WTC11 (cell line): ENCODE results near the gene APELA. TPM values are rescaled to one million over a fixed set of nuclear protein-coding genes. Genes with fewer than 3 reads are reported as not detected.

Experiments
- ATAC-seq: fragments of 200-7000 bp; cut with Tn5 transposase; 2 replicates; pipeline ENCODE4 v1.10.0; 2021; ENCODE audit warnings: mild to moderate bottlenecking, moderate library complexity
- CTCF ChIA-PET: fragments of 300-600 bp; sonication (Branson Sonifier 250); formaldehyde crosslinking; loops from one replicate; lab custom pipeline; 2021; ENCODE audit warnings: antibody characterized with exemption; lab: Charles Lee
- POLR2A ChIA-PET: fragments of 350-600 bp; sonication (Branson Sonifier 250); formaldehyde crosslinking; loops from one replicate; lab custom pipeline; 2021; ENCODE audit warnings: antibody characterized with exemption; lab: Charles Lee
- DNase-seq: peaks from one replicate; pipeline ENCODE4 v3.0.0; 2021; ENCODE audit warnings: low spot score
- H3K27ac Mint-ChIP-seq: 2 replicates; pipeline ENCODE4 v1.8.0; 2021; ENCODE audit warnings: mixed read lengths
- H3K27me3 Mint-ChIP-seq: 2 replicates; pipeline ENCODE4 v1.8.0; 2021; ENCODE audit warnings: low read depth, mild to moderate bottlenecking, moderate library complexity, mixed read lengths
- H3K36me3 Mint-ChIP-seq: 2 replicates; pipeline ENCODE4 v1.8.0; 2021; ENCODE audit warnings: mixed read lengths
- H3K4me1 Mint-ChIP-seq: 2 replicates; pipeline ENCODE4 v1.8.0; 2022; ENCODE audit warnings: mixed read lengths
- H3K4me3 Mint-ChIP-seq: 2 replicates; pipeline ENCODE4 v1.8.0; 2021; ENCODE audit warnings: mild to moderate bottlenecking, moderate library complexity, mixed read lengths
- H3K9me3 Mint-ChIP-seq: 2 replicates; pipeline ENCODE4 v1.8.0; 2021; ENCODE audit warnings: mixed read lengths
- CREB1 ChIP-seq: sonication (generic); formaldehyde crosslinking; IDR thresholded peaks from 2 replicates; pipeline ENCODE4 v1.8.0; 2023; ENCODE audit warnings: mild to moderate bottlenecking, missing genetic modification reagents
- CREM ChIP-seq: sonication (generic); formaldehyde crosslinking; IDR thresholded peaks from 2 replicates; pipeline ENCODE4 v1.8.1; 2022; ENCODE audit warnings: mild to moderate bottlenecking, missing genetic modification reagents, moderate library complexity
- ETV6 ChIP-seq: sonication (generic); formaldehyde crosslinking; IDR thresholded peaks from 2 replicates; pipeline ENCODE4 v1.8.1; 2022; ENCODE audit warnings: mild to moderate bottlenecking, missing genetic modification reagents
- FOXK1 ChIP-seq: sonication (generic); formaldehyde crosslinking; IDR thresholded peaks from 2 replicates; pipeline ENCODE4 v1.8.0; 2022; ENCODE audit warnings: mild to moderate bottlenecking, moderate library complexity, missing genetic modification reagents
- GABPB1 ChIP-seq: sonication (generic); formaldehyde crosslinking; IDR thresholded peaks from 2 replicates; pipeline ENCODE4 v1.8.1; 2023; ENCODE audit warnings: mild to moderate bottlenecking, missing genetic modification reagents
- MLX ChIP-seq: sonication (generic); formaldehyde crosslinking; IDR thresholded peaks from 2 replicates; pipeline ENCODE4 v1.8.1; 2023; ENCODE audit warnings: mild to moderate bottlenecking, missing genetic modification reagents, moderate library complexity
- NFATC4 ChIP-seq: fragments of 250-450 bp; sonication (Bioruptor Pico); IDR thresholded peaks from 2 replicates; pipeline ENCODE4 v1.9.0; 2021; ENCODE audit warnings: mild to moderate bottlenecking
- NR3C1 ChIP-seq: sonication (generic); formaldehyde crosslinking; conservative IDR thresholded peaks from 2 replicates; pipeline ENCODE4 v1.8.1; 2023; ENCODE audit warnings: low read depth, mild to moderate bottlenecking, missing genetic modification reagents
- OVOL2 ChIP-seq: fragments of 250-450 bp; sonication (Bioruptor Pico); IDR thresholded peaks from 2 replicates; pipeline ENCODE4 v1.9.0; 2021; ENCODE audit warnings: mild to moderate bottlenecking, borderline replicate concordance
- RORB ChIP-seq: fragments of 250-450 bp; sonication (Bioruptor Pico); IDR thresholded peaks from 2 replicates; pipeline ENCODE4 v1.9.0; 2021; ENCODE audit warnings: mild to moderate bottlenecking
- SP1 ChIP-seq: sonication (generic); formaldehyde crosslinking; conservative IDR thresholded peaks from 2 replicates; pipeline ENCODE4 v1.8.1; 2022; ENCODE audit warnings: missing genetic modification reagents
- TEAD1 ChIP-seq: sonication (generic); formaldehyde crosslinking; IDR thresholded peaks from 2 replicates; pipeline ENCODE4 v1.8.0; 2022; ENCODE audit warnings: mild to moderate bottlenecking, missing genetic modification reagents
- TEAD4 ChIP-seq: sonication (generic); formaldehyde crosslinking; IDR thresholded peaks from 2 replicates; pipeline ENCODE4 v1.8.0; 2022; ENCODE audit warnings: mild to moderate bottlenecking, missing genetic modification reagents
- USF2 ChIP-seq: sonication (generic); formaldehyde crosslinking; IDR thresholded peaks from 2 replicates; pipeline ENCODE4 v1.8.1; 2023; ENCODE audit warnings: mild to moderate bottlenecking, missing genetic modification reagents, moderate library complexity
- ZNF138 ChIP-seq: sonication (generic); formaldehyde crosslinking; conservative IDR thresholded peaks from 2 replicates; pipeline ENCODE4 v1.8.1; 2022; ENCODE audit warnings: mild to moderate bottlenecking, moderate library complexity, missing genetic modification reagents
- ZNF423 ChIP-seq: fragments of 250-450 bp; sonication (Bioruptor Pico); IDR thresholded peaks from 2 replicates; pipeline ENCODE4 v2.1.2; 2022; ENCODE audit warnings: mild to moderate bottlenecking, moderate library complexity
- ZNF671 ChIP-seq: fragments of 250-450 bp; sonication (Bioruptor Pico); IDR thresholded peaks from 2 replicates; pipeline ENCODE4 v1.8.0; 2021; ENCODE audit warnings: mild to moderate bottlenecking
- total RNA-seq: library from RNA; stranded (reverse); gene quantifications from 3 replicates; pipeline ENCODE4 v1.2.3, GENCODE V29; 2021
- TF ChIP-seq, protein P1 (sequence below): sonication (generic); formaldehyde crosslinking; IDR thresholded peaks from 2 replicates; pipeline ENCODE4 v1.8.0; 2022; ENCODE audit warnings: mild to moderate bottlenecking, missing genetic modification reagents
- TF ChIP-seq, protein P2 (sequence below): fragments of 250-450 bp; sonication (Bioruptor Pico); IDR thresholded peaks from 2 replicates; pipeline ENCODE4 v1.8.0; 2021; ENCODE audit warnings: mild to moderate bottlenecking
- TF ChIP-seq, protein P3 (sequence below): sonication (generic); formaldehyde crosslinking; IDR thresholded peaks from 2 replicates; pipeline ENCODE4 v1.8.1; 2023; ENCODE audit warnings: mild to moderate bottlenecking, missing genetic modification reagents
- TF ChIP-seq, protein P4 (sequence below): sonication (generic); formaldehyde crosslinking; IDR thresholded peaks from 2 replicates; pipeline ENCODE4 v1.8.1; 2022; ENCODE audit warnings: missing genetic modification reagents, borderline replicate concordance
- TF ChIP-seq, protein P5 (sequence below): sonication (generic); formaldehyde crosslinking; IDR thresholded peaks from 2 replicates; pipeline ENCODE4 v1.8.1; 2023; ENCODE audit warnings: mild to moderate bottlenecking, moderate library complexity, missing genetic modification reagents

The APELA gene
- total RNA-seq, 1 experiment from 2014 or later: 25.7 TPM

- TF ChIP-seq, protein P1, sequence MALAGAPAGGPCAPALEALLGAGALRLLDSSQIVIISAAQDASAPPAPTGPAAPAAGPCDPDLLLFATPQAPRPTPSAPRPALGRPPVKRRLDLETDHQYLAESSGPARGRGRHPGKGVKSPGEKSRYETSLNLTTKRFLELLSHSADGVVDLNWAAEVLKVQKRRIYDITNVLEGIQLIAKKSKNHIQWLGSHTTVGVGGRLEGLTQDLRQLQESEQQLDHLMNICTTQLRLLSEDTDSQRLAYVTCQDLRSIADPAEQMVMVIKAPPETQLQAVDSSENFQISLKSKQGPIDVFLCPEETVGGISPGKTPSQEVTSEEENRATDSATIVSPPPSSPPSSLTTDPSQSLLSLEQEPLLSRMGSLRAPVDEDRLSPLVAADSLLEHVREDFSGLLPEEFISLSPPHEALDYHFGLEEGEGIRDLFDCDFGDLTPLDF (CRISPR knock-in tag): no peak
- no peak for TF ChIP-seq NR3C1 (CRISPR knock-in tag)
- no peak for TF ChIP-seq GABPB1
- TF ChIP-seq RORB (CRISPR knock-in tag): no peak
- no peak for TF ChIP-seq ZNF671
- TF ChIP-seq ZNF423 (CRISPR knock-in tag): no peak
- no peak for TF ChIP-seq MLX
- TF ChIP-seq, protein P2, sequence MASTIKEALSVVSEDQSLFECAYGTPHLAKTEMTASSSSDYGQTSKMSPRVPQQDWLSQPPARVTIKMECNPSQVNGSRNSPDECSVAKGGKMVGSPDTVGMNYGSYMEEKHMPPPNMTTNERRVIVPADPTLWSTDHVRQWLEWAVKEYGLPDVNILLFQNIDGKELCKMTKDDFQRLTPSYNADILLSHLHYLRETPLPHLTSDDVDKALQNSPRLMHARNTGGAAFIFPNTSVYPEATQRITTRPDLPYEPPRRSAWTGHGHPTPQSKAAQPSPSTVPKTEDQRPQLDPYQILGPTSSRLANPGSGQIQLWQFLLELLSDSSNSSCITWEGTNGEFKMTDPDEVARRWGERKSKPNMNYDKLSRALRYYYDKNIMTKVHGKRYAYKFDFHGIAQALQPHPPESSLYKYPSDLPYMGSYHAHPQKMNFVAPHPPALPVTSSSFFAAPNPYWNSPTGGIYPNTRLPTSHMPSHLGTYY: no peak
- TF ChIP-seq CREB1 (CRISPR knock-in tag): no peak
- TF ChIP-seq CREM (CRISPR knock-in tag): no peak
Measured at GRCh38 chr4:164894702-164895101, 17.7 kb downstream of the APELA start (continued).

- no peak overlapping the region for H3K27ac Mint-ChIP-seq
- no peak overlapping the region for H3K4me3 Mint-ChIP-seq
- no peak for ATAC-seq
- peaks cover 5% of the 10 kb centered on the region; the same call in 1 of the 2 replicates for H3K36me3 Mint-ChIP-seq
- no peak for TF ChIP-seq USF2 (CRISPR knock-in tag)
- TF ChIP-seq TEAD1: no peak
- TF ChIP-seq OVOL2 (CRISPR knock-in tag): no peak
- TF ChIP-seq SP1: no peak
- TF ChIP-seq TEAD4: no peak
- no peak for TF ChIP-seq FOXK1
- no peak for TF ChIP-seq ZNF138 (CRISPR knock-in tag)
- TF ChIP-seq, protein P3, sequence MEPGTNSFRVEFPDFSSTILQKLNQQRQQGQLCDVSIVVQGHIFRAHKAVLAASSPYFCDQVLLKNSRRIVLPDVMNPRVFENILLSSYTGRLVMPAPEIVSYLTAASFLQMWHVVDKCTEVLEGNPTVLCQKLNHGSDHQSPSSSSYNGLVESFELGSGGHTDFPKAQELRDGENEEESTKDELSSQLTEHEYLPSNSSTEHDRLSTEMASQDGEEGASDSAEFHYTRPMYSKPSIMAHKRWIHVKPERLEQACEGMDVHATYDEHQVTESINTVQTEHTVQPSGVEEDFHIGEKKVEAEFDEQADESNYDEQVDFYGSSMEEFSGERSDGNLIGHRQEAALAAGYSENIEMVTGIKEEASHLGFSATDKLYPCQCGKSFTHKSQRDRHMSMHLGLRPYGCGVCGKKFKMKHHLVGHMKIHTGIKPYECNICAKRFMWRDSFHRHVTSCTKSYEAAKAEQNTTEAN (CRISPR knock-in tag): no peak
- TF ChIP-seq NFATC4 (CRISPR knock-in tag): no peak
- TF ChIP-seq ETV6 (CRISPR knock-in tag): no peak
- TF ChIP-seq, protein P4, sequence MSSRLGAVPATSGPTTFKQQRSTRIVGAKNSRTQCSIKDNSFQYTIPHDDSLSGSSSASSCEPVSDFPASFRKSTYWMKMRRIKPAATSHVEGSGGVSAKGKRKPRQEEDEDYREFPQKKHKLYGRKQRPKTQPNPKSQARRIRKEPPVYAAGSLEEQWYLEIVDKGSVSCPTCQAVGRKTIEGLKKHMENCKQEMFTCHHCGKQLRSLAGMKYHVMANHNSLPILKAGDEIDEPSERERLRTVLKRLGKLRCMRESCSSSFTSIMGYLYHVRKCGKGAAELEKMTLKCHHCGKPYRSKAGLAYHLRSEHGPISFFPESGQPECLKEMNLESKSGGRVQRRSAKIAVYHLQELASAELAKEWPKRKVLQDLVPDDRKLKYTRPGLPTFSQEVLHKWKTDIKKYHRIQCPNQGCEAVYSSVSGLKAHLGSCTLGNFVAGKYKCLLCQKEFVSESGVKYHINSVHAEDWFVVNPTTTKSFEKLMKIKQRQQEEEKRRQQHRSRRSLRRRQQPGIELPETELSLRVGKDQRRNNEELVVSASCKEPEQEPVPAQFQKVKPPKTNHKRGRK (CRISPR knock-in tag): no peak
- TF ChIP-seq, protein P5, sequence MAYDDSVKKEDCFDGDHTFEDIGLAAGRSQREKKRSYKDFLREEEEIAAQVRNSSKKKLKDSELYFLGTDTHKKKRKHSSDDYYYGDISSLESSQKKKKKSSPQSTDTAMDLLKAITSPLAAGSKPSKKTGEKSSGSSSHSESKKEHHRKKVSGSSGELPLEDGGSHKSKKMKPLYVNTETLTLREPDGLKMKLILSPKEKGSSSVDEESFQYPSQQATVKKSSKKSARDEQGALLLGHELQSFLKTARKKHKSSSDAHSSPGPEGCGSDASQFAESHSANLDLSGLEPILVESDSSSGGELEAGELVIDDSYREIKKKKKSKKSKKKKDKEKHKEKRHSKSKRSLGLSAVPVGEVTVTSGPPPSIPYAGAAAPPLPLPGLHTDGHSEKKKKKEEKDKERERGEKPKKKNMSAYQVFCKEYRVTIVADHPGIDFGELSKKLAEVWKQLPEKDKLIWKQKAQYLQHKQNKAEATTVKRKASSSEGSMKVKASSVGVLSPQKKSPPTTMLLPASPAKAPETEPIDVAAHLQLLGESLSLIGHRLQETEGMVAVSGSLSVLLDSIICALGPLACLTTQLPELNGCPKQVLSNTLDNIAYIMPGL (CRISPR knock-in tag): no peak
- no peaks in the 10 kb centered on the region for H3K9me3 Mint-ChIP-seq
- peaks cover 22% of the 10 kb centered on the region for H3K4me1 Mint-ChIP-seq
- ChIA-PET POLR2A (no interaction called here), CTCF (interaction anchor here (0.9 to 1.8 kb wide), 3 partner anchors 35 to 134 kb away, joined by 3 to 6 read pairs (median 3); no protein-coding TSS in a partner anchor)
- no peak for DNase-seq
- H3K27me3 Mint-ChIP-seq: no peaks in the 10 kb centered on the region
Measured at GRCh38 chr4:164902608-164903007, 25.6 kb downstream of the APELA start.
